ENCODE measurements around the gene ATAD3B.

- TF ChIP-seq CTCF (IDR thresholded peaks at IDR 0.05; ENCODE audit: low read length) = no peak
- no peak for TF ChIP-seq EZH2 (IDR thresholded peaks at IDR 0.05; ENCODE audit: borderline replicate concordance, low read length)
Measured at GRCh38 chr1:1427820-1428148, 43.8 kb upstream of the ATAD3B start.

Measured in OCI-LY1 (cell line).